Ramos (cell line): ENCODE measurements around the gene HIVEP2.

Source experiments
- in situ Hi-C: fragments of 300-500 bp; cut with MboI; formaldehyde crosslinking; loops from one replicate; pipeline ENCODE4 v1.14.3; 2022; ENCODE audit warnings: low sequenced_read_pairs; ENCODE audit not compliant: unreplicated experiment

The HIVEP2 gene

GRCh38 chr6:142945446-142946180 lies 637 bp upstream of the HIVEP2 start:
- in situ Hi-C loops: loop anchor here (10.0 kb wide), 1 partner anchor 91 kb away; no protein-coding TSS in a partner anchor

- in situ Hi-C loops: loop anchor here (10.0 kb wide), 1 partner anchor 90 kb away; no protein-coding TSS in a partner anchor
Measured at GRCh38 chr6:142944124-142945048, 590 bp downstream of the HIVEP2 start.

GRCh38 chr6:142943711-142944123 lies 1.3 kb downstream of the HIVEP2 start:
- in situ Hi-C loops: loop anchor here (10.0 kb wide), 1 partner anchor 89 kb away; no protein-coding TSS in a partner anchor

- in situ Hi-C loops: loop anchor here (10.0 kb wide), 1 partner anchor 88 kb away; no protein-coding TSS in a partner anchor
Measured at GRCh38 chr6:142942805-142943227, 2.2 kb downstream of the HIVEP2 start.

GRCh38 chr6:142942238-142942637 lies 2.7 kb downstream of the HIVEP2 start:
- in situ Hi-C loops: loop anchor here (10.0 kb wide), 1 partner anchor 87 kb away; no protein-coding TSS in a partner anchor

GRCh38 chr6:142941018-142941417 lies 4.0 kb downstream of the HIVEP2 start:
- in situ Hi-C loops: loop anchor here (10.0 kb wide), 1 partner anchor 86 kb away; no protein-coding TSS in a partner anchor

GRCh38 chr6:142940487-142940886 lies 4.5 kb downstream of the HIVEP2 start:
- in situ Hi-C loops: loop anchor here (10.0 kb wide), 1 partner anchor 86 kb away; no protein-coding TSS in a partner anchor

- in situ Hi-C loops: no loop called here
Measured at GRCh38 chr6:142938510-142938909, 6.5 kb downstream of the HIVEP2 start.

- in situ Hi-C loops: no loop called here
Measured at GRCh38 chr6:142937986-142938385, 7.0 kb downstream of the HIVEP2 start.

- in situ Hi-C loops: no loop called here
Measured at GRCh38 chr6:142935553-142936517, 9.1 kb downstream of the HIVEP2 start.

GRCh38 chr6:142934599-142934998 lies 10.4 kb downstream of the HIVEP2 start:
- in situ Hi-C loops: no loop called here

- in situ Hi-C loops: no loop called here
Measured at GRCh38 chr6:142934106-142934505, 10.9 kb downstream of the HIVEP2 start.

GRCh38 chr6:142933701-142934100 lies 11.3 kb downstream of the HIVEP2 start:
- in situ Hi-C loops: no loop called here

GRCh38 chr6:142932889-142933288 lies 12.1 kb downstream of the HIVEP2 start:
- in situ Hi-C loops: no loop called here

GRCh38 chr6:142929751-142930358 lies 15.1 kb downstream of the HIVEP2 start:
- in situ Hi-C loops: no loop called here

GRCh38 chr6:142927904-142928303 lies 17.1 kb downstream of the HIVEP2 start:
- in situ Hi-C loops: no loop called here

GRCh38 chr6:142927271-142927580 lies 17.8 kb downstream of the HIVEP2 start:
- in situ Hi-C loops: no loop called here

- in situ Hi-C loops: no loop called here
Measured at GRCh38 chr6:142926494-142927270, 18.3 kb downstream of the HIVEP2 start.

GRCh38 chr6:142926177-142926493 lies 18.8 kb downstream of the HIVEP2 start:
- in situ Hi-C loops: no loop called here
